Measurements from ENCODE around the gene OSBPL6. TPM values are rescaled to one million over a fixed set of nuclear protein-coding genes. Genes with fewer than 3 reads are reported as not detected.

The OSBPL6 gene
- total RNA-seq, 4 donors from 2014 or later: 1.8 to 3.3 (median 2.3) TPM

- TF ChIP-seq POLR2A (IDR thresholded peaks at IDR 0.05; ENCODE audit: low read depth) (no peak), POLR2AphosphoS5 (IDR thresholded peaks at IDR 0.05) (no peak), EP300 (IDR thresholded peaks at IDR 0.05) (no peak), CTCF (IDR thresholded peaks at IDR 0.05) (no peak)
- intact Hi-C loops (cut with DNase I): no loop called here
- 92% methylated on average over 4 of the region's 4 CpGs for WGBS
- no peak overlapping the region for H3K4me3 ChIP-seq
- H3K9me3 ChIP-seq: no peaks in the 10 kb centered on the region
- no peak for DNase-seq (ENCODE audit: extremely low spot score)
- H3K36me3 ChIP-seq: no peaks in the 10 kb centered on the region
- no peaks in the 10 kb centered on the region for H3K27me3 ChIP-seq
- no peaks in the 10 kb centered on the region for H3K4me1 ChIP-seq
- H3K27ac ChIP-seq (replicated peaks in 1 of 4): no peak overlapping the region
These were observed 29.5 kb downstream of the OSBPL6 start for GRCh38 chr2:178223806-178224205.

GRCh38 chr2:178225006-178225805, 30.9 kb downstream of the OSBPL6 start:
- H3K4me3 ChIP-seq: no peak overlapping the region
- intact Hi-C loops (cut with DNase I): no loop called here
- DNase-seq (ENCODE audit: extremely low spot score): no peak
- no peak overlapping the region for H3K27ac ChIP-seq (replicated peaks in 1 of 4)
- 80% methylated on average over 4 of the region's 4 CpGs for WGBS
- H3K36me3 ChIP-seq: no peaks in the 10 kb centered on the region
- TF ChIP-seq CTCF (IDR thresholded peaks at IDR 0.05) (no peak), POLR2AphosphoS5 (IDR thresholded peaks at IDR 0.05) (no peak), POLR2A (IDR thresholded peaks at IDR 0.05; ENCODE audit: low read depth) (no peak), EP300 (IDR thresholded peaks at IDR 0.05) (no peak)
- H3K4me1 ChIP-seq: no peaks in the 10 kb centered on the region
- no peaks in the 10 kb centered on the region for H3K9me3 ChIP-seq
- no peaks in the 10 kb centered on the region for H3K27me3 ChIP-seq

DNA sequence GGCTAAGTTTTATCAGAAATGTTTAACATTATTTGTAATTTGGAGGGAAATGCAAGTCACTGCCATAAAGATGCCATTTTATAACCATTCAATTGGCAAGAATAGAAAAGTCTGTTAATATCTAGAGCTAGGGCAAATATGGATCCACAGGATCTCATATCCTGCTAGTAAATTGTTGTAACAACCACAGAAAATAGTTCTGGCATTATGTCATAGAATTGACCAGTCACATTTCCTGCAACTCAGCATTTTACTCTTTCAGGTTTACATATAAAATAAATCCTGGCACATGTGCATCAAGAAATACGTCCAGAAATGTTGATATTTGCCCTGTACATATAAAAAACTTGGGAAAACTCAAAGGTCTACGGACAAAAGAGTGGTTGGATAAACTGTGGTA, 32.9 kb downstream of the OSBPL6 start:
- intact Hi-C loops (cut with DNase I): no loop called here
- H3K4me3 ChIP-seq: no peak overlapping the region
- no peak for TF ChIP-seq EP300 (IDR thresholded peaks at IDR 0.05)
- TF ChIP-seq POLR2A (IDR thresholded peaks at IDR 0.05; ENCODE audit: low read depth): no peak
- no peak for TF ChIP-seq CTCF (IDR thresholded peaks at IDR 0.05)
- TF ChIP-seq POLR2AphosphoS5 (IDR thresholded peaks at IDR 0.05): no peak
- no peak for DNase-seq (ENCODE audit: extremely low spot score)
- H3K36me3 ChIP-seq: no peaks in the 10 kb centered on the region
- H3K27me3 ChIP-seq: no peaks in the 10 kb centered on the region
- 66% methylated on average over 2 of the region's 2 CpGs for WGBS
- H3K4me1 ChIP-seq: no peaks in the 10 kb centered on the region
- no peak overlapping the region for H3K27ac ChIP-seq (replicated peaks in 1 of 4)
- no peaks in the 10 kb centered on the region for H3K9me3 ChIP-seq

DNA sequence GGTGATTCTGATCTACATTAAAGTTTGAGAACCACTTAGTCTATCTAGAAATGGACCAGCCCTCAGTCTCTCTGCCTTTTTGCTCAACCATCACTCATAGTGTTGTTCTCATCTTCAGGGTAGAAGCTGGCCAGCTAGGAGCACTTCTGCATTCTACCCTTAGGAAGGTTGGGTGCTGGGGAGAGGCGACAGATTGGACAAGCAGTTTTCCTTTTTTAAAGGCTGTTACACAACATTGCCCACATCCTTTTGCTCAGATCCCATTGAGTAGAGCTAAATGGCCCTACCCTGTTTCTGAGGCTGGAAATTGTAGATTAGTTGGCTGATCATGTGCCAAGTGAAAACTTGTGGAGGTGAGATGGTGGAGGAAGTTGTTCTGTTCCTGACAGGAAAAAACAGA, 35.6 kb downstream of the OSBPL6 start:
- Histone ChIP-seq H3K4me3 (no peak overlapping the region), H3K4me1 (no peaks in the 10 kb centered on the region), H3K27me3 (no peaks in the 10 kb centered on the region), H3K9me3 (no peaks in the 10 kb centered on the region), H3K27ac (replicated peaks in 1 of 4) (no peak overlapping the region), H3K36me3 (no peaks in the 10 kb centered on the region)
- DNase-seq (ENCODE audit: extremely low spot score): no peak
- TF ChIP-seq CTCF (IDR thresholded peaks at IDR 0.05) (no peak), POLR2A (IDR thresholded peaks at IDR 0.05; ENCODE audit: low read depth) (no peak), EP300 (IDR thresholded peaks at IDR 0.05) (no peak), POLR2AphosphoS5 (IDR thresholded peaks at IDR 0.05) (no peak)
- intact Hi-C loops (cut with DNase I): no loop called here
- WGBS: 78% methylated on average over 1 of the region's 1 CpG

DNA sequence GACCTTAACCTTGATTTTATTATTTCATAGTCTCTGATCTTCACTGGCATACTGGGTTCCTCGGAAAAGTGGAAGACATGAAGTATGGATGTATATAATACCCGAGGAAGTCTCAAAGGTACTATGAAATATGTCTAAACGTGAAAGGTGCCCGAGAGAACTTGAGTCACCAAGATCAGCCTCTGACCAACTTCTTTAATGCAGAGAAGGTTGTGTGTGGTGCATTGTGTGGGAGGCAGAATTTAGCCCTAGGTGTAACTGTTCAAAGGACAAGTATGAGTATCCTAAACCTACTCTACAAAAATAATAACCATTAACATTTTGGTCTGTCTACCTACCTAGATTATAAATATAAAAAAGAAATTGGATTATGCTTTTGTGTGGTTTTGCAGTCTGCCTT, 36.1 kb downstream of the OSBPL6 start:
- intact Hi-C loops (cut with DNase I): no loop called here
- no peaks in the 10 kb centered on the region for H3K4me1 ChIP-seq
- H3K9me3 ChIP-seq: no peaks in the 10 kb centered on the region
- no peak overlapping the region for H3K27ac ChIP-seq (replicated peaks in 1 of 4)
- WGBS: 87% methylated on average over 4 of the region's 4 CpGs
- no peak overlapping the region for H3K4me3 ChIP-seq
- H3K36me3 ChIP-seq: no peaks in the 10 kb centered on the region
- TF ChIP-seq EP300 (IDR thresholded peaks at IDR 0.05): no peak
- TF ChIP-seq POLR2AphosphoS5 (IDR thresholded peaks at IDR 0.05): no peak
- TF ChIP-seq POLR2A (IDR thresholded peaks at IDR 0.05; ENCODE audit: low read depth): no peak
- TF ChIP-seq CTCF (IDR thresholded peaks at IDR 0.05): no peak
- DNase-seq (ENCODE audit: extremely low spot score): no peak
- no peaks in the 10 kb centered on the region for H3K27me3 ChIP-seq
